HG03175 (cell line): ENCODE measurements around the gene S100A4.
"Not testable (repeated sequence)": the region's sequence is repeated elsewhere in the genome, so short reads cannot be mapped to it uniquely, and the experiment has no call there.

Source experiments
- ATAC-seq: cut with Tn5 transposase; IDR thresholded peaks from one replicate; pipeline ENCODE4 v1.9.1; 2021; ENCODE audit warnings: mild to moderate bottlenecking, moderate library complexity; ENCODE audit not compliant: unreplicated experiment

Gene S100A4

DNA sequence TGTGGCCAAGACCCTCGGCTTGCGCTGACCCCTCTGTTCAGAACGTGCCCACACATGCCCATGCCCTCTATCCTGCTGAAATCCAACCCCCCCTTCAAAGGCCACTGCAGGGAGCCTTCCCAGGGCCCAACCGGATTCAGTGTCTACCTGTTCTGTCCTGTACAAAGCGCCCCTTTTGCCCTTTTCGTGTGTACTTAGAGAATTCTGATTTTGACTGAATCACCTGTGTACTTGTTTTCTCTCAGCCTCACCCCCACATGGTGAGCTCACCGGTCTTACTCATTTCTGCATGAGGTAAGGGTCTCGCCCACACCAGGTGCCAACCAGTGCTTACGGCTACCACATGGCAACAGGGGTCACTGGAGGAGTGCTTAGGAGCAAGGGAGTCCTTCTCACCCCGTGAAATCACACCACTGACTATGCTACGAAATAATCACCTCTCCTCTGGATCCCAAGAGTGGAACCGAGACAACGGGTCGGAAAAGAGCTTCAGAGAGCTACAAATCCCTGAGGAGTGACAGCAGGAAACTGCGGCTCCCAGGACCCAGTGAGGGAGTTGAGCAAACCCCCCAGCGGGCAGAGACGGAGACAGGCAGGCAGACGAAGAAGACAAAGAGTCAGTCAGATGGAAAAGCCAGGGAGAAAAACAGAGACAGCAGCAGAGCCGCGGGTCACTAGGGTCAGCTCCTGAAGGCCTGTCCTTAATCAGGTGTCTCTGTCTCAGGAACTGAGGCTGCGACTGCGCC is 22.2 kb upstream of the S100A4 start:
- no peak for ATAC-seq

GRCh38 chr1:153566414-153567371 is 21.1 kb upstream of the S100A4 start:
- no peak for ATAC-seq

DNA sequence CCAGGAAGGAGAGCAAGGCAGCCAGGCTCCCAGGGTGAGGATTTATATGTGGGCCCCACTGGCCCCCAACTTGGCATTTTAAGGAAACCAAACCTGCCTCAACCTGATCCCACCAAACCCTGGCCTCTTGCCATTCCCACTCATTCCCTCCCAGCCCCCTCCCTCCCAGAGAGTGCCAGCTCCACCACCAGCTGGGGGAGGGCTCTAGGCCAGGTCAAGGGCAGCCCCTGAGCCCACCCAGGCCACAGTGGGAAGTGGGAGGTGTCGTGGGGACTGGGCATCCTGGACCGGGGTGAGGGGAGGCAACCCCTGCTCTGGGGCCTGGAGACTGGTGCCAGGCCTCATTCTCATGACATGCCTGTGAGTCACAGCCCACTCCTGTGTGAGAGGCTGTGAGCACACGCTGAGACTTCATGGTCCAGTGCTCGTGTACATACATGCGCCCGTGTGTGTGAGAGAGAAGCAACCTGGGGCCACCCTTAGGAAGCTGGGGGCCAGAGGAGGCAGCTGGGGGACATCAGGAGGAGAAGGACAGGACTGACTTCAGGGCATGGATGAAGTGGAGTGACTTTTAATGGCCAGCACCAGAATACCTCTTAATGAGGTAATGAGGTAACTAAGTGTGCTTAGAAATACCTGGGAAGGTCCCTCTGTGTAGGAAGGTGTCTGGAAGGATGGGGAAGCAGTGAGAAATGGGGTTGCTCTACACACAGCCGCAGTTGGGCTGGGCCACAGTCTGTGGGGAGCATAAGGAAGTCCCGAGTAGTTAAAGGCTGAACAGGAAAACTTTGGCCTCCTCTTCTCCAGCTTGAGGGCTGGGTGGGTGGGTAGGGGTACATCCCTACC is 20.1 kb upstream of the S100A4 start, which contains the start of gene S100A2:
S100A2 (minus strand) TSS at position 316 of the 846 bp plus-strand sequence. CDS start 1,967 bp downstream, outside the sequence.
- ATAC-seq = no peak

GRCh38 chr1:153563991-153564390 is 18.4 kb upstream of the S100A4 start:
- ATAC-seq = no peak

DNA sequence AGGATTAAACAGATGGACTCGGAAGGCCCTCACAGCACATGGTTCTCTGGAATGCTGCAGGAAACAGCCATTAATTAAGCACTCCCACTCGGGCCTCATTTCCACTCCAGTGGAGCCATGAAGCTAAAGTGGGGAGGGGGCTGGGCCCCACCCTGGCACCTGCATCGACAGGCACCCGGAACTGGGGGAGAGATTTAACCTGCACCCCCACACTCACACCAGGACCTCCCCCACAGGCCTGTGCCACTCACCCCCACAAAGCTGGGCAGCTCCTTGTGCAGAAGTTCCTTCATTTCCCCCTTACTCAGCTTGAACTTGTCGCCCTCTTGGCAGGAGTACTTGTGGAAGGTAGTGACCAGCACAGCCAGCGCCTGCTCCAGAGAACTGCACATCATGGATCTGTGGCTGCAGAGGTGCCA is 17.9 kb upstream of the S100A4 start:
- ATAC-seq = no peak

- ATAC-seq = not testable (repeated sequence)
Measured at GRCh38 chr1:153562021-153562420, 16.4 kb upstream of the S100A4 start.

- ATAC-seq = no peak
Measured at GRCh38 chr1:153561466-153561985, 15.9 kb upstream of the S100A4 start.

DNA sequence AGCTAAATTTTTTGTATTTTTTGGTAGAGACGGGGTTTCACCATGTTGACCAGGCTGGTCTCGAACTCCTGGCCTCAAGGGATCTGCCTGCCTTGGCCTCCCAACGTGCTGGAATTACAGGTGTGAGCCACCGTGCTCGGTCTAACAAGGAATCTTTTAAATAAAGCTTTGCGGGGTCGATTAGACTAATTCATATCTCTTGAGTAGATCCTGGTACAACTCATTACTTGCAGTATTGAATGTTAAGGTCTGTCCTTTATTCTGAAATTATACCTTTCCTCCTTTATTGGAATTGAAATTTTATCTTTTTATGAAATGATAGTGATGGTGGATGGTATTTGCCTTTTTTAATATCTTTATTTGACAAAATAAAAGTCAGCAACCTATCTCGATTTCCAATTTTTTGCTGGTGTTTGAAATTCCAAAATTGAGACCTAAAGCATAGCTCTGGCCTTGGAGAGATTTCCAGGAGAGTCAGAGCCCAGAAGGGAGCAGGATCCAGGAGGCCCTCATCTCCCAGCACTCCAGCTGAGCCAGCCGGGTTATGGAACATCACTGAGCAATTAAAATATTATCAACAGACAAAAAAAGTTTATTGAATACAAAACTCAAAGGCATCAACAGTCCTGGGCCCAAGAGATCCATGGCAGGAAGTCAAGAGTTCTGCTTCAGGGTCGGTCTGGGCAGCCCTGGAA is 15.3 kb upstream of the S100A4 start:
- no peak for ATAC-seq

DNA sequence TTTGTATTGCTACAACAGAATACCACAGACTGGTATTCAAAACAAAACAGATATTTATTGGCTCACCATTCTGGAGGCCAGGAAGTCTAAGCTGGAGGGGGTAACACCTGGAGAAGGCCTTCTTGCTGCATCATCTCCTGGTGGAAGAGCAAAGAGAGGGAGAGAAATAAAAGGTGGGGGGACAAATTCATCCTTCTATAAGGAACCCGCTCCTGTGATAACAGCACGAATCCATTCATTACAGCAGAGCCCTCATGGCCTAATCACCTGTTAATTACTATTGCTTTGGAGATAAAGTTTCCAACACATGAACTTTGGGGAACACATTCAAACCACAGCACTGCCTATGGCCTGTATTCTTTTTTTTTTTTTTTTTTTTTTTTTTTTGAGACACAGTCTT is 14.6 kb upstream of the S100A4 start:
- ATAC-seq = no peak

DNA sequence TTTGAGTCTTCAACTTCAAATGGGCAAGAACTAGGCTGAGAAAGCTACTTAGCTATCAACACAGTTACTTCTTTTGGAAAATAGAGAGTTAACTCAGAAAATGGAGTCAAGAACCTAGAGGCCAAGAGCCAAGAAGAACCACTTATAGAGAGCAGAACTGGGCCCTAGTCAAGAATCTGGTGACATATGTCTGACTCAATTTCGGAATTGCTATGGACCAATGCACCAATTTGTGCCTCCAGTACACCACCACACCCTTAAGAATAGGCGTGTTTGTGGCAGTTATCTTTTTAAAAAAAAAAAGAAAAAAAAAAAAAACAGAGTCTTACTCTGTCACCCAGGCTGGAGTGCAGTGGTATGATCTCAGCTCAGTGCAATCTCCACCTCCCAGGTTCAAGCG is 12.3 kb upstream of the S100A4 start:
- no peak for ATAC-seq

DNA sequence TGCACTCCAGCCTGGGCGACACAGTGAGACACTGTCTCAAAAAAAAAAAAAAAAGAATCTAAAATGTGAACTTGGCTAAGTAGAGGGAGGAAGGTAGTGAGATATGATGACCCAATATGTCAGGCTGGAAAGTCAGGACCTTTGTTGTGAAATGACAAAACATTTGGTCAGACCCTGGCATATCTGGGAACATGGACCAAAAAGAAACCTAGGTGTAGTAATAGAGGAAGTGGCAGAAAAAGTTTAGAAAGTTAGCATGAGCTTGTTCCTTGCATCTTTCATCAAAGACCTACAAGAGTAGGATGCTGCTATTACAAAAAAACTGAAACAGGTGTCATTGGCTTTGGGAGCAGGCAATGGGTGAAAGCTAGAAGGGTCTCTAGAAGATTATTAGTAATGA is 10.7 kb upstream of the S100A4 start:
- ATAC-seq = no peak

GRCh38 chr1:153553830-153554541 is 8.4 kb upstream of the S100A4 start:
- no peak for ATAC-seq

- no peak for ATAC-seq
Measured at GRCh38 chr1:153553096-153553495, 7.5 kb upstream of the S100A4 start.

DNA sequence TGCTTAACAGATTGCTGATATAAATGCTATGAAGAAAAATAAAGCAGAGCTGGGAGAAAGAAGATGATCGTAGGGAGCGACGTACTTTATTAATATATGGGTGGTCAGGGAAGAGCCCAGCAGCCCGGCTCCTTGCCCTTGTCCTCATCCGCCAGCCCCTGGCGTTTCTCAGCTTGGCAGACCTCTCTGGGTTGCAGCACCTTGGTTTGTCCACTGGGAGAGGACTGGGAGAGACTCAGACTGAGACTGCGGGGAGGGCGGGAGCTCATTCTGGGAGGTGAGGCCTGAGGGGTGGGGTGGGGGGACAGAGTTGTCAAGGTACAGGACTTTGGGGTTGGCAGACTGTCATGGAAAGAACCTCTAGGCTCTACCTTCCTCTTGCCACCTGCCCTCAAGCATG is 6.7 kb upstream of the S100A4 start:
- no peak for ATAC-seq

GRCh38 chr1:153550827-153551500 is 5.4 kb upstream of the S100A4 start:
- no peak for ATAC-seq

- no peak for ATAC-seq
Measured at GRCh38 chr1:153550398-153550758, 4.8 kb upstream of the S100A4 start.

- no peak for ATAC-seq
Measured at GRCh38 chr1:153549741-153550397, 4.3 kb upstream of the S100A4 start.
